GM12801 (cell line): ENCODE results near the gene VARS2.

ENCODE experiments used
- CTCF ChIP-seq: IDR thresholded peaks from one replicate; pipeline ENCODE4 v1.5.1; 2011; ENCODE audit warnings: control low read depth; ENCODE audit not compliant: insufficient read length; ENCODE audit errors: extremely low read depth

Gene VARS2

DNA sequence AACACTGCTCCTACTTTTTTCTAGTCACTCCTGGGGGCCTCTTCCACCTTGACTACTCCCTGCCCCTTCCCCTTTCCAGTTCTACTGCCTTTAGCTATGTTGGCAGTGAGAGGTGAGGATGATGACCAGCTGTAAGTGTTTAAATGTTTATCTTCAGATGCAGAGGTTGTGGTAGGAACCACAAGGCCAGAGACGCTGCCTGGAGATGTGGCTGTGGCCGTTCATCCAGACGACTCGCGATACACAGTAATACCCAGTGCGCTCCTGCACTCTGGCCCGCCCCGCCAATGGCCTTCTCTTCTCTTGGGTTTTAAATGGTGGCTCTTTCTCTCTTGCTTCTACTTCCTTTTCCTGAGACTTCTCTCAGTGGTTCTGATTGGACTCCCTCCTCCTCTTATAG, 4.6 kb downstream of the VARS2 start:
- no peak for TF ChIP-seq CTCF

GRCh38 chr6:30922447-30922852, 8.4 kb downstream of the VARS2 start:
- no peak for TF ChIP-seq CTCF

- TF ChIP-seq CTCF: no peak
Measured at GRCh38 chr6:30926644-30927043, 12.6 kb downstream of the VARS2 start.

DNA sequence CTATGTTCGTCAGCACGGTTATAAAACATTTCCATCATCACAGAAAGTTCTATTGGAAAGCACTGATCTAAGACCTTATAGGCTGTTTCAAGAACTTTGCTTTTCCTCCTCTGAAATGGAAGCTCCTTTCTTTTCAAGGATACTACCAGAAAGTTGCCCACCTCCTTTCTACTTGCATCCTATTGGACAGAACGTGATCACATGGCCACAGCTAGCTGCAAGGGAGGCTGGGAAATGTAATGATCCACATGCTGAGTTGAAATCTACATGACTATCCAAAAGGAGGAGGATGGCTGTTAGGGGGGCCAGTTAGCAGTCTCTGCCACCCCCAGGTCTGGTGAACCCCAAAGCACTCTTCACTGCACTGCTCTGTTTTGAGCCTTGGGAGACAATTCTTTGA, 14.6 kb downstream of the VARS2 start:
- TF ChIP-seq CTCF: no peak

GRCh38 chr6:30930506-30930905, 16.5 kb downstream of the VARS2 start:
- TF ChIP-seq CTCF: no peak

GRCh38 chr6:30931272-30931671, 17.2 kb downstream of the VARS2 start:
- no peak for TF ChIP-seq CTCF

DNA sequence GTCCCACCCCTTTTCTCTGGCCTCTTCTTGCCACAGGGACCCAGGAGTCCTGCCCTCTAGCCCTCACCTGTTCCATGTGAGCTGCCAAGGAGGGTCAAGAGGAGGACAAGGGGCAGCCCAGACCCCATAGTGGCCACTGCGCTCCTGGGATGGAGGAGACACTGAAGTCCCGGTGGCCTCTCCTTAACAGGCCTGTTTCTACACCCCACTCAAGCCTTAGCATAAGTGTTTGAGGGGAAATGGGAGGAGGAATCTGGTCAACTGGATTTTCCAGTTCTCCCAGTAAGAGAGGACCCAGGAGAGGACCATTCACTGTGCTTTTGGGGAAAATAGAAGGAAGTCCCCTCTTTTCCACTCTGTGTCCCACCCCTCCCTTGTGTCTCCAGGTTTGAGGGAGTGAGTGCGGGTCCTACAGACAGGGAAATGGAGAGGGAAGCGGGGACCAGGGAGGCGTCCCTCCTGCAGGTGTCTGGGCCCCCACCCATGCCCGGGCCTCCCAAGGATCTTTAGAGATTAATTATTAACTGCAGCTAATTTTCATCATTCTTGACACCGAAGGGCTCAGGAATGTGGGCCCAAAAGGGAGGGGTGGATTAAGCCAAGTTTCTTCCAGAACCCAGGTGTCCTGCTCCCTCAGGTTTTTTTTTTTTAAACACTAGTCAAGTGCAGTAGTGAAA, 18.1 kb downstream of the VARS2 start, which contains the start of gene SFTA2:
Gene SFTA2, minus strand, starts transcription at position 202 of the 677 bp plus-strand sequence. Its CDS starts 74 bp downstream, at position 128.
- no peak for TF ChIP-seq CTCF
